Lower leg skin (tissue), 4 donors: ENCODE data around the gene POLR3H. TPM values are rescaled to one million over a fixed set of nuclear protein-coding genes. Genes with fewer than 3 reads are reported as not detected.

Experiments used
- DNase-seq, 2 donors: peaks; one replicate each; pipeline ENCODE4 v3.0.0-alpha.2; 2019; ENCODE audit warnings: low spot score in 2 of 2
- H3K4me3 ChIP-seq: fragments of 200-600 bp; sonication (generic); 2 replicates; pipeline ENCODE4 v1.5.1; 2017; ENCODE audit warnings: mild to moderate bottlenecking, low read depth; ENCODE audit not compliant: poor library complexity, severe bottlenecking
- WGBS, 2 donors: methylation state at CpG; one replicate each; pipeline ENCODE4 v1.1.5; 2018; 5-methylcytosine and 5-hydroxymethylcytosine counted together
- intact Hi-C: fragments of 100-400 bp; cut with DNase I; formaldehyde crosslinking; loops from one replicate; pipeline ENCODE4 v1.15.0; 2023; ENCODE audit warnings: low total_unique reads
- total RNA-seq, 4 donors: library from RNA; depleted of rRNA; stranded (reverse); fragments of >200 nt; gene quantifications; one replicate each; pipeline ENCODE4 v1.1.0, GENCODE V29; 2016
- TF ChIP-seq, protein P1 (sequence below), 3 donors: fragments of 450-650 bp; IDR thresholded peaks; one replicate each; pipeline ENCODE4 v1.5.1; 2016; ENCODE audit warnings: antibody characterized with exemption in 3 of 3, mild to moderate bottlenecking in 3 of 3, moderate library complexity in 2 of 3

POLR3H gene
- total RNA-seq, 4 donors from 2014 or later: 8.7 to 19.7 (median 16.4) TPM

DNA sequence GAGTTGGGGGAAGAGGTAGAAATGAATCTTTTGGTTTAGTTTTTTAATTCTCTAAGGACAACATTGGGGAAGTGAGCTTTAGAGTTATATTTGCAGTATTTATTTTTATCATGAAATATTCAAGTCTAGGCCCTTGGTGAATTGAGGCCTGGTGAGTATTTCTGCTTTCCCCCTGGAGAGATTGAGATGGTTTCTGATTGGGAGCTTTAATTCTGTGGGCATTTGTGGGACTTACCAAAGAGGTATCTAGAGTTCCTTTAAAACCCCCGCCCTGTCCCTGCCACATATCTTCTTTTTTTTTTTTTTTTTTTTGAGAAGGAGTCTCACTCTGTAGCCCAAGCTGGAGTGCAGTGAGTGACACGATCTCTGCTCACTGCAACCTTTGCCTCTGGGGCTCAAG lies 65.8 kb downstream of the POLR3H start:
- WGBS, 2 donors: 70 to 93% methylated on average over 2 of the region's 2 CpGs
- intact Hi-C loops: no loop called here
- TF ChIP-seq, protein P1, sequence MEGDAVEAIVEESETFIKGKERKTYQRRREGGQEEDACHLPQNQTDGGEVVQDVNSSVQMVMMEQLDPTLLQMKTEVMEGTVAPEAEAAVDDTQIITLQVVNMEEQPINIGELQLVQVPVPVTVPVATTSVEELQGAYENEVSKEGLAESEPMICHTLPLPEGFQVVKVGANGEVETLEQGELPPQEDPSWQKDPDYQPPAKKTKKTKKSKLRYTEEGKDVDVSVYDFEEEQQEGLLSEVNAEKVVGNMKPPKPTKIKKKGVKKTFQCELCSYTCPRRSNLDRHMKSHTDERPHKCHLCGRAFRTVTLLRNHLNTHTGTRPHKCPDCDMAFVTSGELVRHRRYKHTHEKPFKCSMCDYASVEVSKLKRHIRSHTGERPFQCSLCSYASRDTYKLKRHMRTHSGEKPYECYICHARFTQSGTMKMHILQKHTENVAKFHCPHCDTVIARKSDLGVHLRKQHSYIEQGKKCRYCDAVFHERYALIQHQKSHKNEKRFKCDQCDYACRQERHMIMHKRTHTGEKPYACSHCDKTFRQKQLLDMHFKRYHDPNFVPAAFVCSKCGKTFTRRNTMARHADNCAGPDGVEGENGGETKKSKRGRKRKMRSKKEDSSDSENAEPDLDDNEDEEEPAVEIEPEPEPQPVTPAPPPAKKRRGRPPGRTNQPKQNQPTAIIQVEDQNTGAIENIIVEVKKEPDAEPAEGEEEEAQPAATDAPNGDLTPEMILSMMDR (IDR thresholded peaks at IDR 0.05): no peak
- no peak overlapping the region for H3K4me3 ChIP-seq
- no peak for DNase-seq

Other genes starting within 250 kb of the POLR3H start
- 10 to 100 TPM; 19.9 to 39.9 (median 31.2) TPM for gene ZC3H7B, start 242.9 kb downstream of the POLR3H start, total RNA-seq
- 10 to 100 TPM; 27.3 to 56.1 (median 42.8) TPM for gene TEF, start 162.5 kb downstream of the POLR3H start, total RNA-seq
- gene TOB2, start 97.7 kb downstream of the POLR3H start, total RNA-seq: 10 to 100 TPM; 31.5 to 45.9 (median 37.9) TPM
- gene PHF5A, start 75.8 kb downstream of the POLR3H start, total RNA-seq: 10 to 100 TPM; 44.1 to 51.9 (median 45.4) TPM
- gene ACO2, start 75.4 kb downstream of the POLR3H start, total RNA-seq: 100 to 1,000 TPM in 1 of 4 donors, 10 to 100 TPM in 3; 64.0 to 103 (median 83.1) TPM
- 1 to 10 TPM in 2 of 4 donors, under 1 TPM in 2; 0.63 to 3.0 (median 1.0) TPM for gene CSDC2, start 16.5 kb upstream of the POLR3H start, total RNA-seq
- gene PMM1, start 45.4 kb upstream of the POLR3H start, total RNA-seq: 10 to 100 TPM; 44.0 to 60.4 (median 50.1) TPM
- gene DESI1, start 76.6 kb upstream of the POLR3H start, total RNA-seq: 10 to 100 TPM; 16.1 to 37.8 (median 23.0) TPM
- 100 to 1,000 TPM; 150 to 204 (median 161) TPM for gene XRCC6, start 76.8 kb upstream of the POLR3H start, total RNA-seq
- gene SNU13, start 144.4 kb upstream of the POLR3H start, total RNA-seq: 100 to 1,000 TPM; 103 to 127 (median 116) TPM
- 1 to 10 TPM in 2 of 4 donors, not detected in 2; 1.2 to 2.1 TPM for gene MEI1, start 155.0 kb upstream of the POLR3H start, total RNA-seq